GM21717 (cell line): ENCODE data around the gene UBL5.

Experiments
- ATAC-seq: cut with Tn5 transposase; IDR thresholded peaks from one replicate; pipeline ENCODE4 v1.9.1; 2021; ENCODE audit warnings: mild to moderate bottlenecking, moderate library complexity; ENCODE audit not compliant: unreplicated experiment

The UBL5 gene

DNA sequence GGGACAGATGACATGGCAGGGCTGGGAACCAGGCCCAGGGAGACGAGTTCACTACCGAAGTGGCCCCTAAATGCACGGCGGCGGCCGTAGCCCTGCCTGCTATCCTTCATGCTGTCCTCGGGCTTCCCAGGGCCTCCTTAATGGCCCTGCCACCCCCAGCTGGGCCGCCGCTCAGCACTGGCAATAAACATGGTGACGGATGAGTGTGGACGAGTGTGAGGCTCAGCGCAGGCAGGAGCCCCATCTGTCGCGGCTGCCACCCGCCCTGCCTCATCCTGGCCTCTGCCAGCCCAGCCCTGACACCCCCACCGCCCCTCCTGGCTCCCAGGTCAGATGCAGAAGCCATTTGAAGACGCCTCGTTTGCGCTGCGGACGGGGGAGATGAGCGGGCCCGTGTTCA lies 21.0 kb downstream of the UBL5 start:
- ATAC-seq: no peak

DNA sequence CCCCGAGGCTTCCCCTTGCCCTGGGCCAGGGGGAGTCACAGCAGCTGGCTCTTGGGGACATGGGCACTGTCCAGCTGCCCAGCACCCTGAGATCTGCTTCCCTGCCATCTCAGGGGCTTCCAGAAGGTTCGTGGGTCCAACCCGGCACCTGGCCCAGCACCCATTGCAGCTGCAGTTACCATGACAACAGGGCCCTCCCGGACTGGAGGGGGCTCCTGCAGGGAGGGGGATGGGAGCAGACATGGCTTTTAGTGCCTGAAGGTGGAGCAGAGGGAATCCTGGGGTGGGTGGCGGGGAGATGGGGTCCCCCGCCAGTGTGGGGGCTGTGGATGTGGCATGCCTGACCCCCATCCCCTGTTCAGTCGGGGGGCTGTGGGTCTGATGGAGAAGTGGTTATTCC lies 22.1 kb downstream of the UBL5 start:
- no peak for ATAC-seq

DNA sequence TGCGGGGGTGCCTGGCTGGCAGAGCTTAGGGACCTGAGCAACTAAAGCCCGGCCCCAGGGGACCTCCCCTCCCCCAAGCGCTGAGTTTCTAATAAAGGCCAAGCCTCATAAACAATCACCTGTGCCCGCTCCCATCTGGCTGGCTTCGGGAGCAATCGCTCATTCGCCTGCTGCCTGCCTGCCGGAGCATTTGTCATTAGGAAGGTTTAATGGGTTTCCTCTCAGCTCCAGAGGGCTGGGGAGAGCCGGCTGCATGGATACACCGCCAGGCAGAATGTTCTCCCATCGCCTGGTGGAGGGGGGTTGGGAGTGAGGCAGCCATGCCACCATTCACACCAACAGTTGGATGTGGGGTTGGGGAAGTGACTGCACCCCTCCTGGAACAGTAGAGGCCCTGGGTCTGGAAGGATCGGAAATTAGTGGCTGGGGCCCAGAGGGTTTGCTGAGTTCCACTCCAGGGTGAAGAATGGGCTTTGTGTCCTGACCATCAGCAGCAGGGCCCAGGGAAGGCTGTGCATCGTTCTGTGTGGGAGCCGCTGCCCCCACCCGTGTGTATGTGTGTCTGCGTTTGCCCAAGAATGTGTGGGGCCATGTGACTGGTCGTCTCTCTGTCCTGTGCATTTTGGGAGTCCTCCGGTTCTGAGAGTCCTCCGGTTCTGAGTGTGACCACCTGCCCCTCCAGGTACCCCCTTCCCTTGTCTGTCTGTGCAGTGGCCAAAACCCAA lies 22.7 kb downstream of the UBL5 start:
- ATAC-seq: no peak

DNA sequence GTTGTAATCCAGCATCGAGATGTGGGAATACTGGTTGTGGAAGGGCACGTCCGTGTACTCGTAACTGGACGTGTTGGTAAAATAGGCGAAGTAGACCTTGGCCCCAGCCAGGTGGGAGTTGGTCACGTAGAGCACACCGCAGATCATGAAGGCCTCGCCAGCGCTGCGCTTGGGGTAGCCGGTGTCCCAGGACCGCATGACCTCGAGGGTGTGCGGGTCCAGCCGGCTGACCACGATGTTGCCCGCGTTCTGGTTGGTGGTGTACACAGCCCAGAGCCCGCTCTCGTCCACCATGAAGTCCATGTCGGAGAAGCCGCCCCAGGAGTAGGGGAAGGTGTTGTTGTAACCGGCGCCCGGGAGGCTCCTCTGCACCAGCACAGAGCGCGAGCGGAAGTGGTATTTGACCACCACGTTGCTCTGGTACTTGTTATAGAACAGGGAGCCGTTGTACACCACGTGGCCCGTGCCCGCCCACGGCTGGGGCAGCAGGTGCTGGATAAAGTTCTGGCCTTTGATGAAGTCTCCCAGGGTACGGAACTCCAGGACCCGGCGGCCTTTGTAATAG lies 26.6 kb downstream of the UBL5 start:
- no peak for ATAC-seq

DNA sequence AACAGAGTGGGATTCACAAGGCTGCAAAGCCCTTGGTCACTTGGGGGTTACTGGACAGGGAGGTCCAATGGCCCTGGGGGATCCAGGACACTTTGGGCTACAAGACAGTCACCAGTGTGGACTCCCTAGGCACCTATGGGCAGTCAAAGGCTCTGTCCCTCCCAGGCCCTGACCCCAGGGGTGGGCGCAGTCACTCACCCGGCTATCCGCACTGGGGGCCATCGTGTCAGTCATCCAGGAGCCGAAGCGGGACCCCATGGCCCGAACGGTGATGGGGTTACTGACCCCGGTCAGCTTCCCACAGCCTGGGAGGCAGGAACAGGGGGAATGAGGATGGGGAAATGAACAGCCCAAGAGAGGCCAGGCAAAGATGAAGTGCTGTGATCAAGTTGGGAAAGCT lies 28.9 kb downstream of the UBL5 start:
- ATAC-seq: no peak

DNA sequence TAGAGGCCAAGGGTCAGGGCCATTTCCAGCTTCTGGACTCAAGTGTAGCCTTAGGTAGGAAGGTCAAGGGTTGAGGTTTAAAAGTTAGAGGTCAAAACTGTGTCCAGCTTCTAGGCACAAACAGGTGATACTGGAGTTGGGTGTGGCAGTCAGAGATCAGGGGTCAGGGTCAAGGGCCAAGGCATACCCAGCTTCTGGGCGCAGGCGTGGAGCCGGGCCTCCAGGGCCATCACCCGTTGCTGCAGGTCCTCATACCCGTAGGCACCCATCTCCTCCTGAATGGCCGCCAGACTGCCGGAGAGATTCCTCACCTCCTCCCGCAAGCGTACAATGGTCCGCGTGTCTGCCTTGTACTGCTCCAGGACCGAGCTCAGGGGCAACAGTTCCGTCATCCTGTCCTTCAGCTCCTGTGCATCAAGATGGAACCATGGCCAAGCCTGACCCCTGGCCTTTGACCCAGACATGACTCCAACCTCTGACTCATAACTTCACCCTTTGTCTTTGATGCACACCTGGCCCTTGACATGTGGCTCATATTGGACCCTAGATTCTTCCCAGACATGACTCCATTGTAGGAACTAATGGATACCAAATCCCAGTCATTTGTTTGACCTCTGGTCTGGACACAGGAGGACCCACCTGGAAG lies 29.5 kb downstream of the UBL5 start:
- ATAC-seq: no peak

DNA sequence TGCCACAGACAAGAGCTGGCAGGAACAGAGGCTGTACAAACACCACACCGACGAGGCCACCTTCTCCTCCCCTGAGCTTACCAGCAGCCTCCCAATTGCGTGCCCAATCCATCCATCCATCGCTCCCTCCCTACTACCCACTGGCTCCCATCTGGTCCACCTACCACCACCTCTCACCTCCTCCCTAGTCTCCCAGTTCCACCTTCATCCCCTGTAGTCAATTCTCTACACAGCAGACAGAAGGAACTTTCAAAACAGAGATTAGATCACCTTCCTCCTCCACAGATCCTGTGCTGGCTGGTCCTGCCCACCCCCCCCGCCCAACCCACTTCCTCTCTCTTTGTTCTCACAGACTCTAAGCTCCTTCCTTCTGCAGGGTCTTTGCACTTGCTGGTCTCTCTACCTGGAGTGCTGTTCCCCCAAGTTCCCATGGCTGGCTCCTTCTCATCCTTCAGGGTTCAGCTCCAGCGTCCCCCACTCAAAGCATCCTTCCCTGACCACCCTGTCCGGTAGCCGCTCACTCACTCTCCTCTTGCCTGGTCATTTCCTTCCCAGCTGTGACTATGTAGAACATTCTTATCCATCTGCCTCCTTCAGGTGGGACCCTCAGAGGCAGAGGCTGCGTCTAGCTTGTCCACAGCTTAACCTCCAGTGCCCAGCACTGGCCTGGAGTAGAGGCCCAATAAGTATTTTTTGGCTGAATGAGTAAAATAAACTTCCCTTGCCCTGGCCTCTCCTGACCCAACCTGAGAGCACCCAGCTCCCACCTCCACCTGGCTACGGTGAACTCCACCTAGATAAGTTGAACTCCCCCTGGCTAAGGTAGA lies 30.4 kb downstream of the UBL5 start:
- no peak for ATAC-seq

DNA sequence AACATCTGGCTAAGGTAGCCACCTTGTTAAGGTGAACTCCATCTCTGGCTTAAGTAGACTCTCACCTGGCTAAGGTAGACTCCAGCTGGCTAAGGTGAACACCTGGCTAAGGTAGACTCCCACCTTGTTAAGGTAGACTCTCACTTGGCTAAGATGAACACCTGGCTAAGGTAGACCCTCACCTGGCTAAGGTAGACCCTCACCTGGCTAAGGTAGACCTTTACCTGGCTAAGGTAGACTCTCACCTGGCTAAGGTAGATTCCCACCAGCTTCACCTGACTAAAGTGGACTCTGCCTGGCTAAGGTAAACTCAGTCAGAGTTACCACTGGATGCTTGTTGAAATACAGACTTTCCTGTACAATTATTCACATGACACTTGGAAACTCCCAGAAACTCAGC lies 31.0 kb downstream of the UBL5 start:
- ATAC-seq: no peak

DNA sequence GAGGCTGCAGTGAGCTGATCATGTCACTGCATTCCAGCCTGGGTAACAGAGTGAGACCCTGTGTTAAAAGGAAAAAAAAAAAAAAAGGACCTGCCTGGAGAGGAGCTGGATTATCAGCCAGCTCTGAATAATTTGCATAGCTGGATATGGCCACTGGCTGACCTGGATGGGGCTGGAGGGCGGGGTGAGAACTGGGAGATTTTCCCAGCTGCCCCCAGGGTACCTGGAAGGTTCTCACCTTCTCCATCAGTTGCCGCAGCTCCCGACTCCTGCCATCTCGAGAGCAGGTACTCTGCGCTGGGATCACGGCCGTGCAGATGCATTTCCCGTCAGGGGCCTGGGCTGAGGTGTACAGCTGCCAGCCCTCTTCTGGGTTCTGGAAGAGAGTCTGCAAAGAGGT lies 32.7 kb downstream of the UBL5 start:
- ATAC-seq: no peak

DNA sequence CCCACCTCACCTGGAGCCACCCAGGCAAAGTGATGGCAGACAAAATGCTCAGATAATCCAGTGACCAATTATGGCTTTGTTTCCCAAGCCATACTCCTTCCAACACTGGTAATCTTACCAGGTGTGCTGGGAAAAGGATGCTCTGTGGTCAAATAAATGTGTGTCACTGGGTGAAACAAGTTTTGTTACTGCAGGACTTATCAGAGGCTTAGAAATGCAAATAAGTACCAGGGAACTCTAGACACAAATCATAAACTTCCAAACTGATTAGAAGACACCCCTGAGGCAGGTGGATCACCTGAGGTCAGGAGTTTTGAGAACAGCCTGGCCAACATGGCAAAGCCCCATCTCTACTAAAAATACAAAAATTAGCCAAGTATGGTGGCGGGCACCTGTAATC lies 33.8 kb downstream of the UBL5 start:
- ATAC-seq: no peak

DNA sequence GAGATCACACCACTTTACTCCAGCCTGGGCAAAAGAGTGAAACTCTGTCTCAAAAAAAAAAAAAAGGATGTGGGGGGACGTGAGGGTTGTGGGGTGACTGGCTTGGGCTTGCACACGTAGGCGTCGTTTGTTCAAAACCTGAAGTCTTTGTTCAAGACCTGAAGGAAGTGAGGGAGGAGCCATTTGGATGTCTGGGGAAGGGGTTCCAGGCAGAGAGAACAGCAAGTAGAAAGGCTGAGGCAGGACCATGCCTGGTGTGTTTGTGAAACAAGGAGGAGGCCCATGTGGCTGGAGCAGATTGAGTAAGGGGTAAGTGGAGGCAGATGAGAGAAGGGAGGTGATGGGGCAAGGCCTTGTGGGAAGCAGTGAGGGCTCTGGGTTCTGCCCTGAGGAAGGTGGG lies 35.2 kb downstream of the UBL5 start:
- no peak for ATAC-seq

DNA sequence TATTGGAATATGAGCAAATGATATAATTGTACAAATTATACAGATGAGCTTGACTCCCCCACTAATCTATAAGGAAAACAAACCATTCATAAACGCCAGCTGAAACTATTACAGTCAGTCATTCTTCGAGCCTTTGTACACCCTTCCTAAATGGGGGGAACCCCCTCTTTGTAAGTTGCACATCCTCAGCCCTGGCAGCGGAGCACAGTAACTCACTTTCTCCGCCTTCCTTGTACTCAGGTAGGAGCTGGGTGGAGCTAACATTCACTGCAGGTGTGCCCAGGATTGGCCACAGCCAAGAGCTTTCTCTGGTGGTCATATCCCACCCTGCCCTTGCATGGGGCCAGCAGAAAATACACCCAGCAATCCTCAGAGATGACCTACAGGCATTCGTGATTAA lies 36.0 kb downstream of the UBL5 start:
- ATAC-seq: no peak

DNA sequence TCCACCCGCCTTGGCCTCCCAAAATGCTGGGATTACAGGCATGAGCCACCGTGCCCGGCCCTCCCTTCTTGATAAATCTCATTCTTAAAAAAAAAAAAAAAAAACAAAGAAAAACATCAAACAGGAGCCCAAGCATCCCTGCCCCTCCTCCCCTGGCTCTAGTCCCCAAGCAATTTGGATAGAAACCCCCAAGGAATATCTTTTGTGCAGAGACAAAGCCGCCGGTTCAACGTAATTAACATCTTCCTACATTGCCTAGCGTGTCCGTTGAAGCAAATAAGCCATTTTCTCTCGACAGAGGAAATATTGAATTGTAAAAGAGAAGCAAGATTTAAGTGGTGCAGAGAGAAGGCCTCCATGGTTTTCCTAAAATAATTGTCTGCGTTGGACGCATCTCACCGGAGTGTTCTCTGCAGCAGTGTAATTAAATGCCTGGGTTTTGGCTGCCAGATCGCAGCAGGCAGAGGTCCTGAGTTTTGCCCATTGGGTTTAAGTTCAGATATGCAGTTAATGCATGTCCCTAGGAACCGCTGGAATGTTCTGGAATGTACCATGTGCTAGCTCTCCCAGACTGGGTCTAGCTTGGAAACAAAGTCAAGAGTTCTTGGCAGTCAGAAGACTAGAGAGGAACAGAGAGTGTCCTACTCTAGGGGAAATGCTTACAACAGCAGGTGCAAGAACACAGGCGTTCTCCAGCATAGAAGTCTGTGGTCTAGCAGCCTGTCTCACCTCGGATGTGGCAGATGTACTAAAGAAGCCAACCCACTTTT lies 38.2 kb downstream of the UBL5 start:
- ATAC-seq: no peak

DNA sequence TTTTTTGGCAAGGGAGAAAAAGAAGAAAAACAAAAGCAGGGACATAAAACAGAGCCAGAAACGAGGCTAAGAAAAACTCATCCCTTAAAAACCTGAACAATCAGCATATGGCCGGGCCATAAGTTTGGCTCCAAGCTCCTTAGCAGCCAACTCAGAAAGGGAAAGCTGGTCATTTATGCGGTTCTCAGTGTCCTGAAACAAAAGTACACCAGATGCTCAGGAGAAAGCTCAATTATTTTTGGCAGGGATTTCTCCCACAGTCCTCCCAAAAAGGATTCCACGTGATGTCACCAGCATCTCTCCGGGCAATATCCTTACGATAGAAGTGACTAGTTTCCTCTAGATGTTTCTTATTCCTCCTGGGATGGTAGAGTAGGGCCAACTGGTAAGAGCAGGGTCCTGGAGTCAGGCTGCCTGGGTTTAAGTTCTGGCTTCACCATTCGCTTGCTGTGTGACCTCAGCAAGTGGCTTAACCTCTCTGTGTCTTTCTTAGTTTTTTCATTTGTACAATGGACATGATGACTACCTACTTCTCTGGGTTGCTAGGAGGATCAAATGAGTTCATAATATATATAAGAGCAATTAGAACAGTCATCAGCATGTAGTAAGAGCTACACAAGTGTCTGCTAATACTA lies 41.4 kb downstream of the UBL5 start:
- ATAC-seq: no peak

DNA sequence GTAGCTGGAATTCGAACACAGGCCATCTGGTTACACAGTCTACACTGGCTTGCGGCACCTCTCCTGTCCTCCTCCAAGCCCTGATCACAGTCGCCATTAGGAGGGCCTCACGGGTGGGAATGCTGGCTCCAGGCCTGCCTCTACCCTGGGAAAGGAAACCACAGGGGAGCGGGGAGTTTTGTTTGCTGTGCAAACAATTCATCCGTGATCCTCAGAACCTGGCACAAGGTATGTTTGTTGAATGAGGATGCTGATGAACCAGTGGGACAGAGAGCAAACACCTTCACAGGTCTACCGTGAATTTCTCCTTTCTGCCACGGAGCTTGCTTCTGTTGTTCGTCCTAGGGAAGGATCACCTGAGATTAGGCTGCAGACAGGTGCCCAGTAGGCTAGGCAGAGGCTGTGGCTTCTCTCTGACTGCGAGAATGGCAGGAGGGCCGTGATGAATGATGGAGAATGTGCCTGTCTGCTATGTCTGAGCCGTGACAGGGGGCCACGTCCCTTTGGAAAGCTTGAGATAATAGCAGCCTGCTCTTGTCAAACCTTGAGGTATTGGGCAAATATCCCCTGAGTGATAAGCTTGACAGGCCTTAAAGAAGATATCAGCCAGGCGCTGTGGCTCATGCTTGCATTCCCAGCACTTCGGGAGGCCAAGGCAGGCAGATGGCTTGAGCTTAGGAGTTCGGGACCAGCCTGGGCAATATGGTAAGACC lies 44.1 kb downstream of the UBL5 start:
- ATAC-seq: no peak

DNA sequence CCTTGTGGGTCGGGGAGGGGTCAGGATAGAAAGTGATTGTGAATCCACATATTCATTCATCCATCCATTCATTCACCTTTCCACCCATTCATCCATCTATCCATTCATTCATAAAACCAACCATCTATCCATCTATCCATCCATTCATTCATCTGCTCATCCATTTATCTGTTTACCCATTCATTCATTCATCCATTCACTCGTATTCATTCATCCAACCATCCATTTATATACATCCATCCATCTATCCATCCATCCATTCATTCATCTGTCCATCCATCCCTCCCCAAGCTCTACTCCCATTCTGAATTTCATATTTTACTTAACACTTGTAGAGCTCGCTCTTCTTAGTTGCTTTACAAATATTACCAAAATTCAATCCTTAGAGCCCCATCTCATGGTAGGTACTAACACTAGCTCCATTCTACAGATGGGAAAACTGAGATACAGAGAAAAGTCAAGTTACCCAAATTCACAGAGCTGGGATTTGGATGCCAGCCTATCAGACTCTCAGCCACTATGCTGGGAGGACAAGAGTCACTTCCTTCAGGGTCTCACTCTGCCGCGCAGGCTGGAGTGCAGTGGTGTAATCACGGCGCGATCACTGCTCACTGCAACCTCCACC lies 45.0 kb downstream of the UBL5 start:
- ATAC-seq: no peak

DNA sequence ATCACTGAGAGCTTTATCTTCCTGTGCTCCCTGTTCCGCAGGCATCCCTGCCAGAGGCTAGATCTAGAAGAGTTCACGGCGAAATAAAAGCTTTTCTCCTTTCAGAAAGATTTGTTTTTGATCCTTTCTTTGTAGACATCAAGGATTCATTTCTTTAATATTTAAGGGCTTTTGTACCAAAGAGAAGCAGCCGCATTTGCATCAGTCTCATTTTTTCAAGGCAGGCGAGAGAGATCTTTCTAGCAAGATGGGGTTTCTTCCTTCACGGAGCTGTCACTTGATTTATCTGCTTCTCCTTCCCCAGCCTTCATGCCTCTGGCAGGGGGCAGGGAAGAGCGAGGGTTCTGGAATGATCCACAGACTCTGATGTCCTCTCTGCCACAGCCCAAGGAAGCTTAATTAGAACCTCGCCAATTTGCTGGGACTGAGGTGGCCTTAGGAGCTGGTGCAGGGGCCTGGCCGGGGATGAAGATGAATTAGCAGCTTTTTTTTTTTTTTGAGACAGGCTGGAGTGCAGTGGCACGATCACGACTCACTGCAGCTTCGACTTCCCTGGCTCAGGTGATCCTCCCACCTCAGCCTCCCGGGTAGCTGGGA lies 47.4 kb downstream of the UBL5 start:
- no peak for ATAC-seq

DNA sequence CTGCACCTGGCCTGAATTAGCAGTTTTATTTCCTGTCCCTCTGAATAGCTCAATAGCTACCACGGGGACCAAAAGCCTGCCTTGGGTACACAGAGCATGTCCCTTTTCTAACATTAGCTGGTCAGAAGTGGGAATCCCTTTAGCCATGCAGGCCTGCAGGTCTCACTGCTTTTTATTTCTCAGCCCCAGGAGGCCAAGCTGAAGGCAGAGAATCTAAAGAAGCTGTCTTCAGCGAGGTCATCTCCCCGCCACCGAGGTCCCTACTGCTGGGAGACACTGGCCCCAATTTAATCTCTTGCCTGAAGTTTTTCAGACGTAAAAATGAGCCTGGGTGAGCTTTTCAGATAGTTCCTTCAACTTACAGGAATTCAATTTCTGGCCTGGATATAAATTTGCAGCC lies 48.1 kb downstream of the UBL5 start:
- ATAC-seq: no peak
